SIG-M5 treated with dmso at 0.1 percent for 504 hours (cell line): ENCODE results near the gene FRMPD2.
"Not testable (repeated sequence)": the region's sequence is repeated elsewhere in the genome, so short reads cannot be mapped to it uniquely, and the experiment has no call there.

Experiments
- DNase-seq: peaks from one replicate; lab custom pipeline; 2025; ENCODE audit not compliant: unreplicated experiment; lab: John Stamatoyannopoulos, UW

The FRMPD2 gene

DNA sequence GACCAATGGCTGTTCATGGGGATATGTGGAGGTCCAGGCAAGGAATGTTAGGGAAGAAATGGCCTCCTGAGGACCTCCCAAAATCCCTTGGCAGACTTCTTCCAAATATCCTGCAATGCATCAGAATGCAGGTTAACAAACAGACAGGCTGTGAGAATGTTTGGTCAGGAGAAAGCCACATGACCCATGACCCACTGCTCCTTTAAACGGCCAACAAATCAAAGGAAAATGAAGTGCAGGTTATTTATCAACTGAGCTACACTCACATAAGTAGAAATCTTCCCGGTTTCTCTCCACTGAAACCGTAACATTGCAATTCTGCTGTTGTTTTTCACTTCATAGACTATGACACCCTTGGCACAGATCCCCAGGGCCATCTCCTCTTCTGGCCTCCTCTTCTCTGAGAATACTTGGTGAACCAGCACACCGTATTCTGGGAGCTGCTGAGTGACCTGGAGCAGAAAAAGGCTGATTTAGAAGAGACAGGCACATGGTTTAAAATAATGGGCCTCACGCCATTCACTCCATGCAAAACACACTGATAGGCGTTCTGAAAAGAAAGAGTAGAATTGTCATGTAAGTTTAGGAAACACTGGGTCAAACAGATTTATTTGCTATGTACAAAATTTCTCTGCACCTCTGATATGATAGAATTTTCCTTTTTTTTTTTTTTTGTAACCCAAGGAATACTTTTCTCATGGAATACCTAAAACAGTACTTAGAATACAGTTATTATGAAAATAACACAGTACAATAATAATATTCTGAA, 67.8 kb downstream of the FRMPD2 start:
- DNase-seq: no peak

DNA sequence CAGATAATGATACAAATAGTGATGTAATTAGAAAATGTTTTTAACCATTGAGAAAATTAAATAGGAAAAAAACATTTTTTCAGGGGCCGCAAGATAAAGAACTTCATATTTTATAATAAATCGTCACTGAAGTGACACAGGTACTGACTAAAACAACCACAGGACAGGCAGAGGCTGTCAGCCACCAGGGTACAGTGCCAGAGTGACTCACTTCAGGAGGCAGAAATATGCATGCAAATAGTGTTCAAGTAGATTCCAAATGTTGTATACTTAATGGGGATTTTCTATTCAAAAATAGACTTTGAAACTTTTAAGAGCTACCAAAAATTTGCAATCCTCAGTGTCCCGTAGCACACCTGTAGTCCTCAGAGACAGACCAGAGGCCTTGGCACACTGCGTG, 68.6 kb downstream of the FRMPD2 start:
- DNase-seq: no peak

DNA sequence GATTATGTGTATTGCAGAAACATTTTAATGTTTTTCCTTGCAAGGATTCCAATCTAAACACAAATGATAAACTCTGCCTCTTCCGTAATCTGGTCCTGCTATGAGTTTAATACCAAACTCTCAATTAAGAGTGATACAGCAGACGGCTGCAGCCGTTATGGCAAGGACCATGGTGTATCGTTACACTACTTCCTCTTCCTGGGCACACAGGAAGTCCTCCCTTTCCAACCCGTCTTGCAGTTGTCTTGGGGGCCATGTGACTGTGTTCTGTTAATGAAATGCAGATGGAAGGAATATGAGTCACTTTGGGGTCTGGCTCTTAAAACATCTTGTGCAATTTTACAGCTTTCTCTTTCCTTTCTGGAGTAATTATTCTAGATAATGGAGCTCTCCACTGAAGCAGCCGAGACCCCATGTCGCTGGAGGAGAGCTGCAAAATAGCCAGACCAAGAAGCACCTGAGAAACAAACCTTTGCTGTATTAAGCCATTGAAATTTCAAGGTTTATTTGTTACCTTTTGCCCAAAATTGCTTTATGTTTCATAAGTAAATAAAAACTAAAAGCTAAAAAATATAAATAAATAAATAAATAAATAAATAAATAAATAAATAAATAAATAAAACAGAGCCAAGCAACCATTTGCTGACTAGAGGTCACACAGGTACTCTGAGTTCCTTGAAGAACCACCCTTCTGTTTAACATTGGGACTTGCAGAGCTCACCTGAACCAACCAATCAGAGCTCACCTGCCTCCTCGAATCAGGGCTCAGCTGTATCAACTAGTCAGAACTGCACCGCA, 74.7 kb downstream of the FRMPD2 start:
- peak; percentile 81 for DNase-seq

DNA sequence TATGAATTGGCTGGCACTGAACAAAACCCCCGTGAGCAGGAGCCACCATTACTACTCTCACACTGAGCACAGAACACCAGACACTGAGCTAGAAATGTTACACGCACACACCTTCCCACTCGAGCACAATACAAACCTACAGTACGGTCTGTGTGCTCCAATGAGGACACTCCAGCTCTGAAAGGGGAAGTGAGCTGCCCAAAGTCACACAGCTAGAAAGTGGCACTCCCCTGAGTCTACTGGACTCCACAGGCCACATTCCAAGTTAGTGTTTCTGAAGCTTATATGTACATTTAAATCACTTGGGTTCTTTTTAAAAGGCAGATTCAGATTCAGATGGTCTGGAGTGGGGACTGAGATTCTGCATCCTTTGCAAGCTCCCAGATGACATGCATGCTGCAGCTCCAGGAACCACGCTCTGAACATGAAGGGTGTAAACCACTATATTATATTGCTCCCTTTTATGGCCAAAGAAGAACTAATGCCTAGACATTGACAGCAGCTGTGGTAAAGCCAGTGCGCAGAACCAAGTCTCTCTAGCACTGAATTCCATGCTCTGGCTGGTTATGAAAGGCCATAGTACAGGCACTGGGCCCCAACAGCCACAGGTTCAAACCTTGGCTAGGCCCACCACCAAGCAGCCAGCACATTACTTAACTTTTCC, 77.1 kb downstream of the FRMPD2 start:
- DNase-seq: no peak

DNA sequence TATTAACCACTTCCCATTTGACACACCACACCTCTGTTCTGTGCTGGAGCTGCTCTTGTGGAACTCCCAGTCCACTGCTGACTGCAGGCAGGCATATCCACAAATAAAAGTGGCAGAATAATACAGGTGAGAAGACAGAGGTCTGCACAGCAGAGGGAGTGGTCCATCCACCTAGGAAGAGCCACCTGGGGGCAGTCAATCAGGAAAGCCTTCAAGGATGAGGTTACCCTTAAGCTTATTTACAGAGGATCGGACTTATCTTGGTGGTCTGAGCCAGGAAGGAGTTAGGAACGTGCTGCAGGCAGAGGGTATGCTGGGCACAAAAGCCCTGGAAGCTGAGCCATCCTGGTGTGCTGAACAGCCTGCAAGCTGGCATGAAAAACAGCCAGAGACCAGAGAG, 78.7 kb downstream of the FRMPD2 start:
- DNase-seq: no peak

DNA sequence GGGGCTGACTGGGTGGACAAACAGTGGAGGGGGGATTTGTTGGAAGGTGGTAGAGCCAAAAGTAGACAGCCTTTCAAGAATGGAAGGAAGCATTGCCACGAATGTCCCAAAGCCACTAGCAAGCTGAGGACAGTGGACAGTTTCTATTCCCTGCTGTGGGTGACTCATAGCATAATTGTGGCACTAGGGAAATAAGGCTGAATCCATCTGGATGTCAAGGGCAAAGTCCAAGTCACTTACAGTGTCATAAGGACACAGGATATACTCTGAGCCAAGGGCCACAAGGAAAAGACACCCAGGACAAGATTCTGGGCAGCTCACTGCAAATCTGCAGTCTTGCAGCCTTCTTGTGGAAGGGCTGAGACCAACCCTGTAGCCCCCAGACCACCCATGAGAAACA, 79.7 kb downstream of the FRMPD2 start:
- DNase-seq: no peak

DNA sequence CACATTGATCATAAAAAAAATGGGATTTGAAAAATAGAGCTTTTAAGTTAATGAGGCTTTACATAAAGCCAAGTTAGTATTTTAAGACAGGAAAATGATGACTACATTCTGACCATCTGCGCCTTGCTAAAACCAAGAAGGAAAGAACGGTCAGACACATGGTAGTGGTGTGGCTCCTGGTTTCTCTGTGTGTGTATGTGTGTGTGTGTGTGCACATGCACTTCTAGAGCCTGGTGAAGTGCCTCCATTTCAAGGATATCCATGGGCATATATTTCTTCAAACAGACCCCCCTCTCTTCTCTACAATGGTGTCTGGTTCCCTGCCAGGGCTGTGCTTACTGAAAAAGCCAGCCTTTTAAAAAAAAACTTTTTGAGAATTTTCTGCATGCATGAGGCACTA, 80.9 kb downstream of the FRMPD2 start:
- DNase-seq: no peak

DNA sequence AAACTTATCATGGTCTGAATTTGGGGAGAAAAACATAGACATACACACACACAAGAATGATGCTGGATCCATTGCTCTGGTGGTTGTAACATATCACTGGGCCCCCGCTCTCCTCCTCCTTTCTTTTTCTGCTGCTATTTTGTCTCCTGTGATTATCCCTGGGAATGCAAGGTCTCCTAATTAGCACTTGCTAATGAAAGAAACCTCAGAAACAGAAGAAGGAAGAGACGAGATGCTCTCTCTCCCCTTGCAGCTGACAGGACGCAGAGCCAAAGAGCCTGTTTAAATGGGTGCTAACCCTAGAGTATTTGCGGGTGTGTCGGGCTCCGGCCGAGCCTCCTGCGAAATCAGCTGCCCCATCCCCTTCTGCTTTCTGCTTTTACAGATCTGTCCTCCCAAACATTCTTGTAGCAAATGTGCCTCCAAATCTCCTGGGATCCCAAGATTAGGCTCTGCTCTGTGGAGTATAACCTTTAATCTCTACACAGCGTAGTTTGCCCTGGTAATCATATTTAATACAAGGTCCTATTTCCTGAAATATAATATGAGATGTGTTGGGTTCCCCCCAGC, 81.5 kb downstream of the FRMPD2 start:
- no peak for DNase-seq

DNA sequence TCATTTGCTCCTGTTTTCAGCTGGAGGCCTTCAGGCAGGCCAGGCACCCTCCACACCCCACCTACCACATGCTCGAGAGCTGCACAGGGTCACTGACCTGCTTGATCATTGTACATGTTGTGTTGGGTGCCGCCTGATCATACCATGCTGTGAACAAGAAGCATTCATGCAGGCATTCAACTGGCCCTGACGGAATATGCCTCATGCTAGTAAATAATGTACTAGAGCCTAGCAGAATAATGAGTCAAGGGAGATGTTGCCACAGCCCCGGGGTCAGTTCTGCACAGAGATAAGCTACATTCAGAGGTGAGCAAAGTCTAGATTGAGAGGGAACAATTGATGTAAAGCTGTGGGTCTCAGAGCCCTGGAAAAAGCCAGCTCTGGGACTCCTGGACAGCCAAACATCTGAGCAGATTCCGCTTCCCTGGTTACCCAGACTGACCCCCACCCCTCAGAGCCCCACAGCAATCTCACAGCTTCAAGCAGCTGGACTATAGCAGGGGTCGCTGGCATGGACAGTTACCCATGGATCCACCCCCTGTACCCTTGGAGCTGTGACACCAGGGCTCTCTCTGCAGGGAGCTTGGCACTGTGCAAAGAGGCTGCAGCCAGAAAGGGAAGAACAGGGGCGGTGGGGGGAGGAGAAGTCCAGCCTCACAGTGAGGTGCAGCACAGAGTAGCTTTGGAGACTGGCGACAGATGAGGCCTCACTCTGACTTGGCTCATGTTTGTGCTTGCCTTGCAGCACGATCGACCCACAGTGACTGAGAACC, 86.6 kb downstream of the FRMPD2 start:
- DNase-seq: no peak

DNA sequence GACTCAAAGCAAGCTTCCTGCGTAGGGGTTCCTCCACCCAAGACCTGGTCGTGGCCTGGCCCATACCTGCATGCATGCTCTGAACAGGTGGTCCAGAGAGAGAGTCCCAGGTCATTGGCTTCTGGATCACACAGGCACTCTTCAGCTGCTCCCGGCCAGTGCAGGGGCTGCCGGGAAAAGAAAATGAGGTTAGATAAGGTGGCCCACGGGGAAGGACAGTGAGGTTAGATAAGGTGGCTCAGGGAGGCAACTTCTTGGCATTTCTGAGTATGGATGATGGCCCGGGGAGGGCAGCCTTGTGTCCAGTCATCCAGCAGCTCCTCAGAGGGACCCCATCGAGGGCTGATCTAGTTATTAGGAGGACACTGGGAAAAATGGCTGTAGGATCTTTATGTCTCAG, 87.4 kb downstream of the FRMPD2 start:
- no peak for DNase-seq

DNA sequence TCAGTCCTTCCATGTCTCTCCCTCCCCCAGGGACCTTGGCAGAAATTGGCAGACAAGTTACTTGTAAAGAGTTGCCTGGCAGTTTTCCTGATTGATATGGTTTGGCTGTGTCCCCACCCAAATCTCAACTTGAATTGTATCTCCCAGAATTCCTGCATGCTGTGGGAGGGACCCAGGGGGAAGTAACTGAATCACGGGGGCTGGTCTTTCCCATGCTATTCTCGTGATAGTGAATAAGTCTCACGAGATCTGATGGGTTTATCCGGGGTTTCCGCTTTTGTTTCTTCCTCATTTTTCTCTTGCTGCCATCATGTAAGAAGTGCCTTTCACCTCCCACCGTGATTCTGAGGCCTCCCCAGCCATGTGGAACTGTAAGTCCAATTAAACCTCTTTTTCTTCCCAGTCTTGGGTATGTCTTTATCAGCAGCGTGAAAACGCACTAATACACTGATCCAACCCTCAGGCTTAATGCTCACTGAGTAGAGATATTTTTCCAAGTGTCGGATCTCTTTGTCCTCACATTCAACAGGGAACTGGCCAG, 88.2 kb downstream of the FRMPD2 start:
- DNase-seq: not testable (repeated sequence)

DNA sequence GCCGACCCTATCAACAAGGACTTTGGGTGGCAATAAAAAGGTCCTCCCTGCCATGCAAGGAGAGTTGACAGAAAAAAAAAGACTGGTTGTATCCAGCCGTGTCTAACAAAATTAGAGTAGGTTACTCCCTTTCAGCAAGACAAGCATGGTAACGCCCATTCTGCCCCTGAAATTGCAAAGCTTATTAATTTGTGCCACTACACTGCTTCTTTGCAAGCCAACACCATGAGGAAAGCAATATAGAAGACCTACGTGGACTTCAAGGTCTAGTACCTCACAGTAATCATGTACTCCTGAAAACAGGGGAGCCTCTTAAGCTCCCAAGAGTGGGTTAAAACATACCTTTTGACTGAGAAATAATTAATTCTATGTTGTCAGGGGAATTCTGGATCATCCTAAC, 90.3 kb downstream of the FRMPD2 start:
- DNase-seq: no peak

DNA sequence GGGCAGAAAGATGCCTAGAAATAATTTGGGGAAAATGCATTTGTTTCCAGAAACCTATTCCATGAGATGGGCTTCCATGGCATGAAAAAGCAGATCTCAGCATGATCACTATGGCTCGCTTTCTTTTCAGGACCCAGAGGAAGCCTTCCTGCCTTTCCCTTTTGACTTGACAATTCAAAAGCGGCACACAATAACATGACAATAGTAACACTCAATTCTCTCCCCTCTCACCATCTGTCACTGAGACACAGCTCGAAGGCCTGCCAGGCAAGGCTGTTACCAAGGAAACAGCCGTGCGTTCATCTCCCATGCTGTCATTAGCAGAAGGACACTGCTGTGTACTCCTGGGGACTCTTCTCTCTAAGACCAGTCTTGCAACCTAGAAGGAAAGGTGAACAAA, 101.8 kb downstream of the FRMPD2 start:
- not testable (repeated sequence) for DNase-seq

DNA sequence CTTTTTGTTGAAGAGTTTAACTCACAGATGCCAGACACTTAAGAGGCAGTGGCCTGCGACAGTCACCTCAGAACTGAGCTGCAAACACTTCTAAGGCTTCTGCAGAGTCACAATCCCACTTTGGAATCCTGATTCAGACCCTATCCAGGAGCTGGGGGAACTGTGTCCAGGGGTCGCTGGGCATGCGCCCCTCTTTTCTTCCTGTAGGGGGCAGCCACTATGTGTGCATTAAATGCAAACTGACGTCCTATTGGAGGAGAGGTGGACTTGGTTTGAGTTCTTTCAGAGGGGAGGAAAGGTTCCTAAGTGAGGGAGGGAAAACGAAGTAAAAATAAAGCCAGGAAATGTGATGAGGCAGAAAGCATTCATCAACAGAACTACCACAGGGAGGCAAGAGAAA, 113.8 kb downstream of the FRMPD2 start:
- not testable (repeated sequence) for DNase-seq

DNA sequence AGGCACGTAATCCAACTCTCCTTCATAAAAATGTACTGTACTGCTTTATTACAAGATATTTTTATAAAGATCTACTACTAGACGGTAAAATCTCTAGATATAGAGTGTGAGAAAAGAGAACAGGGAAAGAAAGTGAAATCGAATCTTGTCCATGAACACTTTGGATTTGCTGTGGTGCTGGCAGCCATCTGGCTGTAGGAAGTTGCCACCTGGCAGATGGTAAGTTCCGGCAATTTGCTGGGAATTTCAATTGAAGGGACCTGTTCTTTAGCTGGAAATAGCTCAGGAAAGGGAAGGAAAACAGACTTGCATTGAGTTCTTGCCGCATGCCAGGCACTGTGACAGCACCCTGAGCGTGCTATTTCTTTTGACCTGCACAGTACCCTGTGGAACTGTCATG, 114.3 kb downstream of the FRMPD2 start:
- DNase-seq: not testable (repeated sequence)

DNA sequence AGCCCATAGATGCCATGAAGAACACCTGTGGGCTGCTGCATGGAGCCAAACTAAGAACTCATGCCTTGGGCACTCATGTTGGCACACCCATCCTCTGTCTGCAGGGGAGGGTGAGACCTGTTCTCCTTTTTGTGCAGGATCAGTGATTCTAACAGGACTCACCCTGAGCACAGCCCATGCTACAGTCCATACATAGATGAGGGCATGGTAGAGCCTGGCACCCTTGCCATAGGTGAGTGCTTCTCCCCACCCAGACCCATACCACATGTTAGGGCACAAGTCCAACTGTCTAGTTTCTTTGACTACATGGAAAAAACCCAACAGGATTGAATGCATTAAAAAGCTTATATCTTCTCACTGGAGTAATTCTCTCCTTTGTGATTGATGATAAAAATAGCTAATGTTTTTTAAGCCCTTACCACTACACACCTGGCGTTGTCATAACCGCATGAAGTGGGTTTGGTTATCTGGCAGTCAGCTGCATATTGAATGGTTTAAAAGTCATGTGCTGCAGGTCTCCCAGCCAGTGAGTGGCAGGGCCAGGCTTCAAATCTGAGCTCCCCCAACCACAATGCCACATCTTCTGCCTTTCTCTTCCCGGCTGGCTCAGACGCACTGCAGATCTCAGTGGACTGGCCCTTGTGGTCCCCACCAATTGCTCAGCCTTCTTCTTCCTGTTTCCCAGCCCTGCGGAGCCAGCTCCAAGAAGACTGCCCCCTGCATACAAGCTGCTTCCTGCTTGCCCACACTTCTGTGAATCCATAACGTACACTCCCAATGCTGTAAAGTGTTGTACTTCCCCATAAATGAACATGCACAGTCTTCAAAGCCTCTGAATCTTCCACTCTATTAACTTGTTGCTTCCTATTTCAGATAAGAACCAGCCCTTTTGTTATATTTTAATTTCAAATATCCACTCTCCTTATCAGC, 120.0 kb downstream of the FRMPD2 start:
- peak; percentile 4 for DNase-seq

DNA sequence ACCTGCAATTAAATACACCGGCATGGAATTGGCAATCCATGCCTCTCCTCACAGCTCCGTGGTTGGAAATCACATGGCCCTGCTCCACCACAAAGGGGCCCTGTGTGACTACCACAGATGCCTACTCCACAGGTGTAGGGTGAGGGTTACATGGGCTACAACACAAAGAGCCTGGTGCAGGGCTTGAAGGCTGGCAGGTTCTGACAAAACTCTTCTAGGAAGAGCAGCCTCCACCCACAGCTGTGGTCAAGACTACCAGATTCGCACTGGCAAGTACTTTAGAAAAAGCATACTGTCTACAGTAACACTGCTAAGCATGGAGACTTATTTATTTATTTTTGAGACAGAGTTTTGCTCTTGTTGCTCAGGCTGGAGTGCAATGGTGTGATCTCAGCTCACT, 126.9 kb downstream of the FRMPD2 start:
- DNase-seq: not testable (repeated sequence)

DNA sequence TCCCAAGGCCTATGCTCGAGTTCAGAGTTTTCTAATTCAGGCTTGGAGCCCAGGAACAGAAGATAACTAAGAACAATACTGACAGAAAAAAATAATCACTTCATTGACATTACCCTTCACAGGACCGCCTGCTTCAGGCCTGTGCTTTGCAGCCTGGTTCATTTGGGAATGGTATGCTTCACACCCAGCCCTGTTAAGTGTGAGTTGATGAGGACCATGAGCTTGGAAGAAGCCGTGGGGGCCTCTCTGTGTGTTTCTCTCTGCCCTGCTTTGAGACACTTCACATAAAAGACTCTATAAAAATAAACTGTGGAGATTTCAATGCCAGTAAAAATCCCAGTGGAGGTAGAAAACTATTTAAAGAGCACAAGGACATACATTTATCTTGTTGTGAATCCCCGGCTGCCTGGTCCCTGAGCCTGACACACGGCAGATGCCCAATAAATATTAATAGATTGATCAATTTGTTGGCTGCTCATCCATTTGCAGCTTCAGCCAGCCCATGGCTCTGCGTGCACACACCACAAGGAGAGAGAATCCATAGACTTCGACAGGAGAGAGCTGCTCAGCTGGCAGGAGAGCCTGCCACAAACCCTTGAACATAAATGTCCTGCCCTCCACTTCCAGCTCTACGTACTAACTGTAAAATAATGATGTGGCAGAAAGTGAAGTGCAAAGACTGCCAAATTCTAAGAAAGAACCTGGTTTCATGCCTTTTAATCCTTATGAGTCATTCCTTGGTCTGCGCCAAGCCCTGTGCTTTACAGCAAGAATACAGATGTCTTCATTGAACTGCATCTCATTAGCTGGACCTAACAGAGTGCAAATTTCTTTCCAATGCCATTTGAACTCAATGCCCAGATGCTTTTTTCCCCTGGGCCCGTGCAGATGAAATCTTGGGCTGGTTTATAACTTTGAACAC, 130.5 kb downstream of the FRMPD2 start:
- not testable (repeated sequence) for DNase-seq
